HG03039 (cell line): ENCODE results near the gene ITSN1.
"Not testable (repeated sequence)": the region's sequence is repeated elsewhere in the genome, so short reads cannot be mapped to it uniquely, and the experiment has no call there.

Experiments used
- ATAC-seq: cut with Tn5 transposase; IDR thresholded peaks from one replicate; pipeline ENCODE4 v1.9.1; 2021; ENCODE audit warnings: mild to moderate bottlenecking, moderate library complexity; ENCODE audit not compliant: unreplicated experiment

Gene ITSN1

DNA sequence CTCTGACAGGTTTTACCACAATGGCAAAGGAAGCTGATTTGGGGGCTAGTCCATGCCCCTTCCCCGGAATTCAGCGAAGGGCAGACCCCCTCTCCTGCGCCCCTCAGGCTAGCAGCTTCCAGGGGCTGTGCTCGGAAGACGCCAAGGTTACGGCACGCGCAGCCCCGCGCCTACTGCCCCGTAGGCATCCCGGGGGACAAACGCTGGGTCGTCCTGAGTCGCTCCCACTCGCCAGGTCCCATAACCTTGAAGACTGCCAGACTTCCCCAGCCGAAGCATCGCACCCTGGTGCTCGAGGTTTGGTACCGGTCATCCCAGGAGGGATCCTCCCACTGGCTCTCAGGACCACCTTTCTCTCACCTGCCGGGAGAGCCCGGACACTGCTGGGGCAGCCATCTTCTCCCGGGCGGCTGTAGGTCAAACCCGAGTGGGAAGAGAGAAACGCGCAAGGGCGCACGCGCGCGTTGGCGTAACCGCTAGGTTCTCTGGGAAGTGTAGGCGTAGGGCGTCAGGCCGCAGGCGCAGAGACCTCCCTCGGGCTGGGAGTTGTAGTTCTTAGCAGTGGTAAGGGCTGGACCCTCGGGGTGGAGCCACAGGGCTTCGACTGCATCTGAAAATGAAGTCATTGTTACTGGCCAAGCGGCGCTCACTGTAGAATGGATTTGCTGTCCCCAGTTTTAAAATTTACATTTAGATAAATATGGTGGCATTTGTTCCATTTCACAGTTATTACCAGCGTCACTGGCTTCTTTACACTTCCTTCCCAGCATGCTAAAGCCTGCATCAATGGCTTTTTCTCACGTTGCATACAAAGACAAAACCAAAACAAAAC, 273.3 kb downstream of the ITSN1 start, which contains the start of gene ATP5PO:
Gene ATP5PO (minus strand): TSS at position 437 of the 832 bp plus-strand sequence. CDS start 41 bp downstream, at position 396.
- ATAC-seq = peak; percentile 97

- no peak for ATAC-seq
Measured at GRCh38 chr21:33916200-33916567, 273.9 kb downstream of the ITSN1 start.

GRCh38 chr21:33917421-33917820, 275.1 kb downstream of the ITSN1 start:
- no peak for ATAC-seq

DNA sequence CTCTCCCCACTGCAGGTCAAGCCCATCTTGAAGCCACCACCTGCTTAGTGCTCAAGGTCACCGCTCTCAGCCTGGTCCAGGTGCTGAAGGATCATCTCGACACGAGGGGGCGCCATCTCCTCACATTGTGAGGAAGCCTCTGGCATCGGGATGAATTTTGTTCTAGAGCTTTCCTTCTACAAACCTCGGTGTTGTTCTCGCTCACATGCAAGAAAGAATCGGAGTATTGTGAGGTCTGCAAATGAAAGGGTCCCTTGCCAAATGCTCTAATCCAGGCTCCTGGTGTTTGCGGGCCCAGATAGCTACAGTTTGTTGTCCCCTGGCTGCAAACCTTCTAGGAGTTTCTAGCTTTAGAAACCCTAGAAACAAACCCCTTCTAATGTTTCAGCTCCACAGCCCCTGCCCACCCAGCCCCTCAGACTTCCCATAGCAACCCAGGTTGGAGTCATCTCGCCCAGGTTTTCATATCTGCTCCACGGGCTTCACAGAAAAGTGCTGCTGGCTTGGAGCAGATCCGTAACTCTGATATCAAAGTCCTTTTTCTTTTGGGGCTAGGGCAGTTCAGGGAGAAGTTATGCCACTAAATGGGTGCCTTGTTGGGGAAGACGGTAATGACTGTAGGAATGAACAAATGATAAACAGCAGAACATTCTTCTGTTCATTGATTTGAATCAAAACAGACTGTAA, 281.9 kb downstream of the ITSN1 start:
- peak; percentile 70 for ATAC-seq

DNA sequence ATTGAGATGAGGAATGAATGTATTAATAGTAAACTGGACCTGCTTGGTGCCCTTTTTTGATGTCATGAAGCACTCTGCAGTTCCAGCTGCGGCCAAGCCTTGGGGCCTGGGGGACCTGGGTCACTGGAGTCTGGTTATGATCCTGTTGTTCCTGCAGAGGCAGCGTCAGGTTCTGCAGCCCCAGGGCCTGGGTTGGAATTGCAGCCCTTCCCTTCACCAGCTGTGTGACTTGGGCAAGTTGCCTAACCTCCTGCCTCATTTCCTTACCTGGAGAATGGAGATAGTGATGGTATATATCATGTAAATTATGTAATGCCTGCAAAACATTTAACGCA, 282.4 kb downstream of the ITSN1 start:
- ATAC-seq = no peak

GRCh38 chr21:33926248-33926647, 283.9 kb downstream of the ITSN1 start:
- ATAC-seq = not testable (repeated sequence)

- ATAC-seq = not testable (repeated sequence)
Measured at GRCh38 chr21:33931052-33931798, 288.9 kb downstream of the ITSN1 start.

DNA sequence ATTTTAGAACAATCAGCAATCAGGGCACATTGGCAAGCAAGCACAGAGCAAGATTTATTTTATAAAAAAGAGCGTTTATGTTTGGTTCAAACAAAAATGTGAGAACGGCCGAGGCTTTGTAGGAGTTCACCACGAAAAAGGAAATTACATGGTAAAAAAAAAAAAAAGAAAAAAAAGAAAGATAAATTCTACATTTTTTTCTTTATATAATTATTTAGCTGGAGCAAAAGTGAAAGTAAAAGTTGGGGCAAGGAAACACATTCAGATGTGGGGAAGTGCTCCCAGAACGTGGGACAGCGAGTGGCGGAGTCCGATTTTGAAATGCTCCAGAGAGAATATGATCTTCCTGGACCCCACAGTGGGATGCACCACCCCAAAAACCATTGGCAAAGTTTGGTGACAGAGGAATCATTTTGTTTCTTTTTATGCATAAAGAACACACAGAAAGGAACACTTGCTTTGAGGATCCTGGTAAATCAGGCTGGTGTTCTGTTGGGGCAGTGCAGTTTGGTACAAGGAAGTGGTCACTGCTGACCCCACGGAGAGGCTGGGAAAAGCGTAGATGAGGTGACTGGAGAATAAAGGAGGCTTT, 289.6 kb downstream of the ITSN1 start:
- ATAC-seq = no peak

GRCh38 chr21:33932731-33933130, 290.4 kb downstream of the ITSN1 start:
- ATAC-seq = no peak

DNA sequence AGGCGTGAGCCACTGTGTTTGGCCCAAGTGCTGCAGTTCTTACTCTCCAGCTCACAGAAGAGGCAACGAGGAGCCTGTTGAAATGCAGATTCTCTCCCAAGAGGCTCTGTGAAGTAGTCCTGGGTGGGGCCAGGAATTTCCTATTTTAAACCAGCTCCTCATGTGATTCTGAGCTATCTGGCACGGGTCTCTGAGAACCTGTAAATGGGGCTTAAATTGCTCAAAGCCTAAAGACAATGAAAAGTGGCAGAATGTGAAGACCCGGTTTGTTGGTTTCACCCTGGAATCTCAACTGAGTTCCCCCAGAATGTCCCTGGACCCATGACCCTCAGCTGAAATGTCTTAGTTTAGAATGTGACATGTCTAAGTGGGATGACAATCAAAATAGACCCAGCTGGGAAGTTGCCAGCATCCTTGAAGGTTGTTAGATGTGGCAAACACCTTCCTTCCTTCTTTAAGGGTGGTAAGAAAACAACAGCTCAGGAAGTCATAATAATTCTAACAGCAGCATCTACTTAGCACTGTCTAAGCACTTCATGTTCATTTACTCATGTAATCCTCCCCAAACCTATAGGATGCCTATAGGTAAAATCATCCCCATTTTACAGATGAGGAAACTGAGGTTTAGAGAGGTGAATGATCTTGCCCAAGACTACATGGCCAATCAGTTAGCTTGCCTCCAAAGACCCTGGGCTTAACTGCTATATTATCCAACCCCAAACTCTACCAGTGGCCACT, 294.2 kb downstream of the ITSN1 start:
- no peak for ATAC-seq

GRCh38 chr21:33937146-33937545, 294.8 kb downstream of the ITSN1 start:
- ATAC-seq = no peak

GRCh38 chr21:33937931-33938339, 295.6 kb downstream of the ITSN1 start:
- ATAC-seq = no peak

GRCh38 chr21:33938381-33938780, 296.1 kb downstream of the ITSN1 start:
- ATAC-seq = no peak

DNA sequence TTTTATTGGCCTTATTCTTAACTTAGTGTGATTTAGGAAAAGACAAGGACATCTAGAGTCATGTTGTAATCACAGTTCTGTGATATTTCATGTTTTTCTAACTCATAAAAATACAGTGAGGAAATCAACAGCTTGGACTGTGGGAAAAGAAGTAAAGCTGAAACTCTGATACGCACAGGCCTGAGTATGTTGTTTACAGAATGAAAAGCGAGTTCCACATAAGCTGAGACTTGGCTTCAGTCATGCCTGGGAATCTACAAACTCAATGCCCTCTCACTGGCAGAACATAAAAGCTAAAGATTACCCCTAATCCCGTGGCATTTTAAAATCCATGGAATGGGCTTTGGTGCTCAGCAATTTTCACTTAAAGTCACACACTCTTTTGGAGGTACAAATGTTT, 296.9 kb downstream of the ITSN1 start:
- no peak for ATAC-seq

GRCh38 chr21:33940164-33940880, 298.0 kb downstream of the ITSN1 start:
- ATAC-seq = no peak

- no peak for ATAC-seq
Measured at GRCh38 chr21:33940881-33941245, 298.6 kb downstream of the ITSN1 start.

DNA sequence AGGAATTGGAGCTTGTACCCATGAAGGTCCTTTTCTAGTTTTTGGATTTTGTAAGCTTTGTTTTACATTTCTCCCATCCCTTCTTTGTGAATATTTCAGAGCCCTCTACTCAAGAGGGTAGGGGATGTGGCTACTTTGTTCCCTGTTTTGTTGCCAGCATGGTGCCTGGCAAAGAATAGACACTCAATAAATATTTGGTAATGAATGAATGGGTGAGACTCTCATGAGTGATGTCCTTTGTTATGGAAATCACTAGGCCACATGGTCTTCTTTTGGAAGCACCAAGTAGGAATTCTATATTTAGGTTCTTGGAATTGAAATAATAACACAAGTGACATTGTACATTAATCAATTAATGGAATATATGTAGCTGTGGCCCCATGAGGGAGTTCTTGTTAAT, 300.1 kb downstream of the ITSN1 start:
- no peak for ATAC-seq

GRCh38 chr21:33943293-33943692, 301.0 kb downstream of the ITSN1 start:
- no peak for ATAC-seq

- no peak for ATAC-seq
Measured at GRCh38 chr21:33944185-33944763, 302.0 kb downstream of the ITSN1 start.
